ENCODE results near the gene NFIB.
A peak's percentile ranks its signal among the peaks of the same experiment; 100 is the strongest.

The NFIB gene

GRCh38 chr9:14344941-14345353, 31.0 kb upstream of the NFIB start:
- DNase-seq (ENCODE audit: low spot score): no peak

- no peak for DNase-seq (ENCODE audit: low spot score)
These were observed 30.1 kb upstream of the NFIB start for GRCh38 chr9:14344053-14344524.

- DNase-seq (ENCODE audit: low spot score): no peak
These were observed 29.5 kb upstream of the NFIB start for GRCh38 chr9:14343261-14344031.

GRCh38 chr9:14342736-14343135, 28.8 kb upstream of the NFIB start:
- DNase-seq (ENCODE audit: low spot score): no peak

- DNase-seq (ENCODE audit: low spot score): no peak
These were observed 27.6 kb upstream of the NFIB start for GRCh38 chr9:14341437-14342122.

GRCh38 chr9:14340994-14341393, 27.1 kb upstream of the NFIB start:
- DNase-seq (ENCODE audit: low spot score): no peak

GRCh38 chr9:14340219-14340873, 26.4 kb upstream of the NFIB start:
- DNase-seq (ENCODE audit: low spot score): no peak

- no peak for DNase-seq (ENCODE audit: low spot score)
These were observed 25.8 kb upstream of the NFIB start for GRCh38 chr9:14339746-14340145.

GRCh38 chr9:14337615-14338014, 23.7 kb upstream of the NFIB start:
- no peak for DNase-seq (ENCODE audit: low spot score)

- no peak for DNase-seq (ENCODE audit: low spot score)
These were observed 22.3 kb upstream of the NFIB start for GRCh38 chr9:14336244-14336643.

GRCh38 chr9:14331120-14331519, 17.2 kb upstream of the NFIB start:
- DNase-seq (ENCODE audit: low spot score): no peak

GRCh38 chr9:14327036-14327435, 13.1 kb upstream of the NFIB start:
- DNase-seq (ENCODE audit: low spot score): no peak

- DNase-seq (ENCODE audit: low spot score): peak; percentile 90
These were observed 12.4 kb upstream of the NFIB start for GRCh38 chr9:14326264-14326826.

- no peak for DNase-seq (ENCODE audit: low spot score)
These were observed 11.2 kb upstream of the NFIB start for GRCh38 chr9:14325147-14325546.

GRCh38 chr9:14323985-14324650, 10.2 kb upstream of the NFIB start:
- DNase-seq (ENCODE audit: low spot score): no peak

- DNase-seq (ENCODE audit: low spot score): no peak
These were observed 9.4 kb upstream of the NFIB start for GRCh38 chr9:14323083-14323971.

GRCh38 chr9:14322211-14323082, 8.5 kb upstream of the NFIB start:
- DNase-seq (ENCODE audit: low spot score): peak; percentile 78

- no peak for DNase-seq (ENCODE audit: low spot score)
These were observed 7.7 kb upstream of the NFIB start for GRCh38 chr9:14321517-14322130.

All from SW480 (cell line).